RWPE1 (cell line): Measurements from ENCODE around the gene KCNF1.

Source experiments
- CTCF ChIA-PET: fragments of 350-600 bp; sonication (Branson Sonifier 250); formaldehyde crosslinking; extraction: SDS; loops from one replicate; lab custom pipeline; 2021; lab: Yijun Ruan, JAX
- POLR2A ChIA-PET: fragments of 400-600 bp; formaldehyde crosslinking; extraction: SDS; loops from one replicate; lab custom pipeline; 2020; ENCODE audit warnings: antibody characterized with exemption; ENCODE audit not compliant: low non-redundant PET; lab: Yijun Ruan, JAX
- DNase-seq: peaks from one replicate; pipeline ENCODE4 v3.0.0; 2012; ENCODE audit warnings: low spot score
- H3K27ac ChIP-seq: fragments of 450-650 bp; 2 replicates; pipeline ENCODE4 v1.5.1; 2017
- CTCF ChIP-seq: fragments of 450-650 bp; conservative IDR thresholded peaks from 2 replicates; pipeline ENCODE4 v1.5.1; 2017; ENCODE audit warnings: low read depth, mild to moderate bottlenecking

The KCNF1 gene

GRCh38 chr2:10900216-10901109 lies 11.3 kb upstream of the KCNF1 start:
- TF ChIP-seq CTCF: no peak
- ChIA-PET CTCF (interaction anchor here (0.6 to 1.7 kb wide), 5 partner anchors 11 to 181 kb away, joined by 3 to 5 read pairs (median 3); partner anchors contain the start of gene KCNF1), POLR2A (interaction anchor here (0.7 kb wide), 1 partner anchor 685 kb away, joined by 4 read pairs; no protein-coding TSS in a partner anchor)
- no peak overlapping the region for H3K27ac ChIP-seq
- no peak for DNase-seq

- no peak overlapping the region for H3K27ac ChIP-seq
- peak; percentile 79 for DNase-seq
- POLR2A ChIA-PET: no interaction called here
- CTCF ChIA-PET: interaction anchor here (0.6 to 1.7 kb wide), 5 partner anchors 11 to 593 kb away, joined by 3 to 5 read pairs (median 3); partner anchors contain the start of gene KCNF1
- no peak for TF ChIP-seq CTCF
Measured at GRCh38 chr2:10901160-10901939, 10.4 kb upstream of the KCNF1 start.

GRCh38 chr2:10903861-10904210 lies 7.9 kb upstream of the KCNF1 start:
- ChIA-PET CTCF (interaction anchor here (0.7 kb wide), 2 partner anchors 11 to 71 kb away, joined by 4 to 5 read pairs; no protein-coding TSS in a partner anchor), POLR2A (no interaction called here)
- no peak overlapping the region for H3K27ac ChIP-seq
- DNase-seq: no peak
- TF ChIP-seq CTCF: no peak

GRCh38 chr2:10904455-10904854 lies 7.3 kb upstream of the KCNF1 start:
- no peak for TF ChIP-seq CTCF
- ChIA-PET POLR2A (no interaction called here), CTCF (interaction anchor here (0.7 kb wide), 2 partner anchors 10 to 72 kb away, joined by 4 to 5 read pairs; no protein-coding TSS in a partner anchor)
- H3K27ac ChIP-seq: no peak overlapping the region
- no peak for DNase-seq

GRCh38 chr2:10905006-10905861 lies 6.5 kb upstream of the KCNF1 start:
- no peak for TF ChIP-seq CTCF
- ChIA-PET CTCF (no interaction called here), POLR2A (no interaction called here)
- DNase-seq: no peak
- H3K27ac ChIP-seq: peak overlapping the region; percentile 43
